ENCODE data around the gene SLC25A45. TPM values are rescaled to one million over a fixed set of nuclear protein-coding genes. Genes with fewer than 3 reads are reported as not detected.

SLC25A45 gene
- total RNA-seq, 2 experiments from 2014 or later = 12.8 to 14.4 TPM

DNA sequence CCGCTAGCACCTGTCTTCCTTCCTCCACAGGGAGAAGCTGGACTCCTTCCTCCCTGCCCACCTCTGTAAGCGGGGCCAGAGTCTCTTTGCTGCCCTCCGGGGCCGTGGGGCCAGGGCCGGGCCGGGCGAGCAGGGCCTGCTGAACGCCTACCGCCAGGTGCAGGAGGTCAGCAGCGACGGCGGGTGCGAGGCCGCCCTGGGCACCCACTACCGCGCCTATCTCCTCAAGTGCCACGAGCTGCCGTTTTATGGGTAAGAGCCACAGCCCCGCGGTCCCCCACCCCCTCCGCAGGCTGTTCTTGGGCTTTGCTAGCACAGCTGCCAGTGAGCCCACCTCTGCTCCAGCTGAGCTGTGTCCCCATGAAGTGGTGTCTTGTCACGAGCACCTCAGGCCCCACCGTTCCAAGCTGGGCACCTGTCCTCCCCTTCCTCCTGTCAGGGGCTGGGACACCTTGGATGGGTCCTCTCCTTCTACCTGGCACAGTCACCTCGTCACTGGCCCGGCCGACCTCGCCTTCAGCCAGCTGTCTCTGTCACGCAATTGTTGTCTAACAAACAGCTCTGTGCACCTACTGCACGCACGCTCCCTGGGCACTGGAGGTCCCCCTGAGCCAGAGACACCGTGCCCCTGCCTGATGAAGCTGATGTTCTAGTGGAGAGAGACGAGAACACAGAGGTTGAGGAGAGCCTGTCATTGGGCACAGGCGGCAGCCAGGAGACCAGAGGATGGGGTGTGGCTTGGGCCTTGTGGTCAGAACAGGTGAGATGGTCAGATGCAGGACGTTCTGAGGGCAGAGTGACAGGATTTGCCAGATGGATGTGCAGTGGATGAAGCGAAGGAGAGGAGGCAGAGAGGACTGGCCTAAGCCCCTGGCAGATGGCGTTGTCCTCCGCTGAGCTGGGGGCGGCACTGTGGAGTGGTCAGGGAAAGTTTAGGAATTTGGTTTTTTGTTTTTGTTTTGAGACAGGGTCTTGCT, 14.6 kb upstream of the SLC25A45 start:
- peaks cover 17% of the 10 kb centered on the region for H3K36me3 Mint-ChIP-seq (ENCODE audit: low read depth)
- H3K9me3 Mint-ChIP-seq = no peaks in the 10 kb centered on the region
- H3K4me1 Mint-ChIP-seq (ENCODE audit: low read depth) = peaks cover 5% of the 10 kb centered on the region
- ChIA-PET CTCF (no interaction called here), POLR2A (interaction anchor here (0.6 to 1.8 kb wide), 5 partner anchors 9 to 1281 kb away, joined by 3 to 7 read pairs (median 4); partner anchors contain the start of genes FRMD8, NEAT1 and RBM4B)
- no peak for ATAC-seq
- intact Hi-C loops (cut with micrococcal nuclease) = no loop called here
- DNase-seq = no peak
- H3K4me3 Mint-ChIP-seq = no peak overlapping the region
- no peaks in the 10 kb centered on the region for H3K27me3 Mint-ChIP-seq
- TF ChIP-seq, protein P1, sequence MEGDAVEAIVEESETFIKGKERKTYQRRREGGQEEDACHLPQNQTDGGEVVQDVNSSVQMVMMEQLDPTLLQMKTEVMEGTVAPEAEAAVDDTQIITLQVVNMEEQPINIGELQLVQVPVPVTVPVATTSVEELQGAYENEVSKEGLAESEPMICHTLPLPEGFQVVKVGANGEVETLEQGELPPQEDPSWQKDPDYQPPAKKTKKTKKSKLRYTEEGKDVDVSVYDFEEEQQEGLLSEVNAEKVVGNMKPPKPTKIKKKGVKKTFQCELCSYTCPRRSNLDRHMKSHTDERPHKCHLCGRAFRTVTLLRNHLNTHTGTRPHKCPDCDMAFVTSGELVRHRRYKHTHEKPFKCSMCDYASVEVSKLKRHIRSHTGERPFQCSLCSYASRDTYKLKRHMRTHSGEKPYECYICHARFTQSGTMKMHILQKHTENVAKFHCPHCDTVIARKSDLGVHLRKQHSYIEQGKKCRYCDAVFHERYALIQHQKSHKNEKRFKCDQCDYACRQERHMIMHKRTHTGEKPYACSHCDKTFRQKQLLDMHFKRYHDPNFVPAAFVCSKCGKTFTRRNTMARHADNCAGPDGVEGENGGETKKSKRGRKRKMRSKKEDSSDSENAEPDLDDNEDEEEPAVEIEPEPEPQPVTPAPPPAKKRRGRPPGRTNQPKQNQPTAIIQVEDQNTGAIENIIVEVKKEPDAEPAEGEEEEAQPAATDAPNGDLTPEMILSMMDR (IDR thresholded peaks at IDR 0.05) = no peak
- no peak overlapping the region for H3K27ac Mint-ChIP-seq

DNA sequence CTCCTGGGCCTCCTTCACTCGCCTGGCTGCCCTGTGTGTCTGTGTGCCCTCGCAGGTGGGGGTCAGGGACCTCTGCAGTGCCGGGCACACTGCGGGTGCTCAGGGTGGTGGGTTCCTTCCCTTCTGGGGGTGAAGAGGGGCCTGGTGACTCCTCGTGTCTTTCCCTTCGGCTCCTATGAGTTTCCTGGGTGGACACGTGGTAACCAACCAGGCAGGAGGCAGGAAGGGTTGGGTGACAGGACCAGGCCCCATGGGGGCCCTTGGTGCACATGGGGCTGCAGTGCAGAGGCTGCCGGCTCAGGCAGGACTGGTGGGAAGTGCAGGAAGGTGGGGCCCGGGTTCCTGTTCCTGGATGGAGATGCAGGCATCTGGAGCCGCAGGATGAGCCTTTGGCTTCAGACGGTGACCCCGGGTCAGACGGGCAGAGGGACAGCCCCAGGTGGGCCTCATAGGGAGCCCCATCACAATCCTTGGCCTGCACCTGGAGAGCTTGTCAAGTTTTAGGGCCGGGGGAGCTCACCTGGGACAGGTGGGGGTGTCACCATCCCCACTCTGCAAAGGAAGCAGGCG, 13.6 kb upstream of the SLC25A45 start:
- H3K36me3 Mint-ChIP-seq (ENCODE audit: low read depth) = peaks cover 20% of the 10 kb centered on the region
- intact Hi-C loops (cut with micrococcal nuclease) = no loop called here
- CTCF ChIA-PET = no interaction called here
- POLR2A ChIA-PET = interaction anchor here (0.6 to 1.8 kb wide), 4 partner anchors 10 to 1282 kb away, joined by 3 to 7 read pairs (median 4); partner anchors contain the start of genes FRMD8, NEAT1 and RBM4B
- TF ChIP-seq, protein P1 (IDR thresholded peaks at IDR 0.05) = no peak
- no peaks in the 10 kb centered on the region for H3K27me3 Mint-ChIP-seq
- DNase-seq (no peak), ATAC-seq (no peak)
- H3K27ac Mint-ChIP-seq = no peak overlapping the region
- peaks cover 8% of the 10 kb centered on the region for H3K4me1 Mint-ChIP-seq (ENCODE audit: low read depth)
- no peaks in the 10 kb centered on the region for H3K9me3 Mint-ChIP-seq
- no peak overlapping the region for H3K4me3 Mint-ChIP-seq

DNA sequence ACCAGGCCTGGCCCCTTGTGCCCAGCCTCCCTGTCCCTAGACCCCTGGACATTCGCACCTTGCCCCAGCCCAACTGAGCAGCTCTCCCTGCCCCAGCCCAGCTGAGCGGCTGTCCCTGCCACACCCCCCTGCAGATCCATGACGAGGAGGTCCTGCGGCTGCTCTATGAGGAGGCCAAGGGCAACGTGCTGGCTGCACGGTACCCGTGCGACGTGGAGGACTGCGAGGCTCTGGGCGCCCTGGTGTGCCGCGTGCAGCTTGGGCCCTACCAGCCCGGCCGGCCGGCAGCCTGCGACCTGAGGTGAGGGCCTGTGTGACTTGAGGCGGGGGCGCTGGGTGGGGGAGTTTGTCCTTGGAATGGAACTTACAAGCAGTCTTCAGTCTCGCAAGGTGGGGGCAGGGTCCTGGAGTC, 11.7 kb upstream of the SLC25A45 start:
- TF ChIP-seq, protein P1 (IDR thresholded peaks at IDR 0.05) = no peak
- H3K36me3 Mint-ChIP-seq (ENCODE audit: low read depth) = peaks cover 21% of the 10 kb centered on the region
- CTCF ChIA-PET = no interaction called here
- intact Hi-C loops (cut with micrococcal nuclease) = no loop called here
- DNase-seq (no peak), ATAC-seq (no peak)
- H3K4me3 Mint-ChIP-seq = no peak overlapping the region
- POLR2A ChIA-PET = interaction anchor here (17.6 to 18.5 kb wide), 2 partner anchors 27 to 109 kb away, joined by 333 to 339 read pairs; partner anchors contain the start of genes MALAT1 and NEAT1
- peaks cover 23% of the 10 kb centered on the region for H3K4me1 Mint-ChIP-seq (ENCODE audit: low read depth)
- no peaks in the 10 kb centered on the region for H3K27me3 Mint-ChIP-seq
- H3K9me3 Mint-ChIP-seq = no peaks in the 10 kb centered on the region
- H3K27ac Mint-ChIP-seq = no peak overlapping the region

DNA sequence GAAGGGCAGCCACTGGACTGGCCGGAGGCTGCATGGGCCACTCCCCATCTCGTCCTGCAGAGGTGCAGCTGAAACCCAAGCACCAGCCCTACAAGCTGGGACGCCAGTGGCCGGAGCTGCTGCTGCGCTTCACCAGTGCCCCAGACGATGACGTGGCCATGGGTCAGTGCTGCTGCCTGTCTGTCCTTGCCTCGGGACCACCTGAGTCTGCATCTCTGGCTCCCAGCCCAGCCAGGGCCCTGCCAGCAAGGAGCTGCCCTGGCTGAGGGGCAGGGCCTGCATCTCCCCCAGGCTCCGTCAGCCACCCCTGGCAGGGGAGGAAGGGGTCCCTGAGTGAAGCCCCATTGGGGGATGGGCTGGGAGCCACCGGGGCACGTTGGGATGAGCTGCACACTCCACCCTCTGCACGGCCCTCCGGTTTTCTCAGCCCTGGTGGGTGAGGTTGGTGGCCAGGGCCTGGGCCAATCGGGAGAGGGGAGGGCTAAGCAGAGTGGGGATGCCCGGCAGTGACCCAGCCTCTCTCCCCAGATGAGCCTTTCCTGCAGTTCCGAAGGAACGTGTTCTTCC, 11.2 kb upstream of the SLC25A45 start:
- Mint-ChIP-seq H3K4me3 (no peak overlapping the region), H3K27me3 (no peaks in the 10 kb centered on the region), H3K9me3 (no peaks in the 10 kb centered on the region), H3K4me1 (ENCODE audit: low read depth) (peaks cover 29% of the 10 kb centered on the region), H3K27ac (no peak overlapping the region), H3K36me3 (ENCODE audit: low read depth) (peaks cover 24% of the 10 kb centered on the region)
- ATAC-seq = no peak
- TF ChIP-seq, protein P1 (IDR thresholded peaks at IDR 0.05) = no peak
- POLR2A ChIA-PET = interaction anchor here (1.1 to 18.5 kb wide), 3 partner anchors 23 to 110 kb away, joined by 3 to 339 read pairs (median 333); partner anchors contain the start of genes MALAT1 and NEAT1
- DNase-seq = no peak
- intact Hi-C loops (cut with micrococcal nuclease) = no loop called here
- CTCF ChIA-PET = interaction anchor here (3.3 kb wide), 1 partner anchor 22 kb away, joined by 10 read pairs; no protein-coding TSS in a partner anchor
